IMR-90 (cell line): ENCODE data around the gene CNPY3. TPM values are rescaled to one million over a fixed set of nuclear protein-coding genes. Genes with fewer than 3 reads are reported as not detected.

Experiments used
- ATAC-seq: fragments of 200-7000 bp; cut with Tn5 transposase; 2 replicates; pipeline ENCODE4 v1.9.1; 2020; ENCODE audit warnings: low read depth, mild to moderate bottlenecking, moderate library complexity
- BruUV-seq: library from RNA; stranded (reverse); fragments of 400-500 nt; replicated peaks from 2 replicates; lab custom pipeline; 2021; lab: Mats Ljungman, UMichigan
- CTCF ChIA-PET: fragments of 300-600 bp; formaldehyde crosslinking; extraction: SDS; loops from one replicate; lab custom pipeline; 2021; ENCODE audit warnings: antibody characterized with exemption; lab: Yijun Ruan, JAX
- POLR2A ChIA-PET: fragments of 300-600 bp; sonication (Branson Sonifier 250); formaldehyde crosslinking; loops from one replicate; lab custom pipeline; 2022; ENCODE audit warnings: antibody characterized with exemption; ENCODE audit not compliant: unreplicated experiment; lab: Charles Lee
- DNase-seq: peaks from one replicate; pipeline ENCODE4 v3.0.0; 2013
- H2AFZ ChIP-seq: replicated peaks from 2 replicates; pipeline ENCODE3; 2013; ENCODE audit warnings: low read length, mild to moderate bottlenecking; ENCODE audit not compliant: poor library complexity
- H2AK5ac ChIP-seq: 2 replicates; pipeline ENCODE4 v1.6.1; 2013; ENCODE audit warnings: low read depth, low read length, inconsistent platforms
- H2AK9ac ChIP-seq: replicated peaks from 2 replicates; pipeline ENCODE3; 2013; ENCODE audit warnings: mild to moderate bottlenecking, low read depth, low read length, moderate library complexity; ENCODE audit not compliant: poor library complexity
- H2BK120ac ChIP-seq: 2 replicates; pipeline ENCODE4 v1.6.1; 2013; ENCODE audit warnings: low read depth, low read length, inconsistent platforms
- H2BK15ac ChIP-seq: 3 replicates; pipeline ENCODE4 v1.6.1; 2013; ENCODE audit warnings: low read depth, low read length, inconsistent platforms
- H2BK20ac ChIP-seq: 2 replicates; pipeline ENCODE4 v1.6.1; 2013; ENCODE audit warnings: low read depth, mild to moderate bottlenecking, inconsistent platforms, low read length, moderate library complexity
- H2BK5ac ChIP-seq: 2 replicates; pipeline ENCODE4 v1.6.1; 2013; ENCODE audit warnings: mild to moderate bottlenecking, low read depth, low read length, inconsistent platforms; ENCODE audit not compliant: poor library complexity, severe bottlenecking
- H3K14ac ChIP-seq: replicated peaks from 2 replicates; pipeline ENCODE4 v1.6.1; 2013; ENCODE audit warnings: low read depth, low read length, inconsistent platforms
- H3K18ac ChIP-seq: 2 replicates; pipeline ENCODE4 v1.6.1; 2013; ENCODE audit warnings: low read depth, low read length, control low read depth
- H3K23ac ChIP-seq: 2 replicates; pipeline ENCODE4 v1.6.1; 2013; ENCODE audit warnings: low read depth, low read length, inconsistent platforms
- H3K27ac ChIP-seq: 2 replicates; pipeline ENCODE4 v1.5.1; 2013; ENCODE audit warnings: mild to moderate bottlenecking, control low read depth, low read length; ENCODE audit not compliant: insufficient read depth
- H3K27me3 ChIP-seq: 2 replicates; pipeline ENCODE4 v1.6.1; 2013; ENCODE audit warnings: low read length; ENCODE audit not compliant: control insufficient read depth, insufficient read depth
- H3K36me3 ChIP-seq: 2 replicates; pipeline ENCODE4 v1.6.1; 2013; ENCODE audit warnings: low read length, mixed read lengths; ENCODE audit not compliant: control insufficient read depth, insufficient read depth
- H3K4ac ChIP-seq: 2 replicates; pipeline ENCODE4 v1.6.1; 2013; ENCODE audit warnings: low read depth, low read length, inconsistent platforms
- H3K4me1 ChIP-seq: 2 replicates; pipeline ENCODE4 v1.6.1; 2013; ENCODE audit warnings: low read length, mixed read lengths; ENCODE audit not compliant: control insufficient read depth, insufficient read depth
- H3K4me2 ChIP-seq: 2 replicates; pipeline ENCODE4 v1.6.1; 2013; ENCODE audit warnings: low read depth, mild to moderate bottlenecking, control low read depth, low read length, moderate library complexity
- H3K4me3 ChIP-seq: 2 replicates; pipeline ENCODE4 v1.5.1; 2013; ENCODE audit warnings: low read depth, mild to moderate bottlenecking, control low read depth, low read length, moderate library complexity; ENCODE audit not compliant: insufficient read depth
- H3K56ac ChIP-seq: 2 replicates; pipeline ENCODE4 v1.6.1; 2013; ENCODE audit warnings: low read length, inconsistent platforms; ENCODE audit not compliant: insufficient read depth; ENCODE audit errors: extremely low read depth
- H3K79me1 ChIP-seq, 2 experiments: 2 replicates each; pipeline ENCODE4 v1.6.1; 2013; ENCODE audit warnings: low read length in 2 of 2, inconsistent platforms in 1 of 2, low read depth in 1 of 2
- H3K9ac ChIP-seq: 2 replicates; pipeline ENCODE4 v1.6.1; 2013; ENCODE audit warnings: low read depth, low read length, control low read depth
- H3K9me1 ChIP-seq: 2 replicates; pipeline ENCODE4 v1.6.1; 2013; ENCODE audit warnings: low read length, inconsistent platforms; ENCODE audit not compliant: insufficient read depth
- H3K9me3 ChIP-seq: 2 replicates; pipeline ENCODE4 v1.6.1; 2013; ENCODE audit warnings: low read length; ENCODE audit not compliant: control insufficient read depth, insufficient read depth
- H4K20me1 ChIP-seq: 2 replicates; pipeline ENCODE4 v1.6.1; 2013; ENCODE audit warnings: low read length, inconsistent platforms; ENCODE audit not compliant: insufficient read depth
- H4K5ac ChIP-seq: 2 replicates; pipeline ENCODE4 v1.6.1; 2013; ENCODE audit warnings: mild to moderate bottlenecking, low read depth, low read length, control low read depth
- H4K8ac ChIP-seq, 2 experiments: 2 replicates each; pipeline ENCODE4 v1.6.1; 2013; ENCODE audit warnings: low read depth in 2 of 2, low read length in 2 of 2, control low read depth in 1 of 2, inconsistent platforms in 1 of 2
- H4K91ac ChIP-seq: 2 replicates; pipeline ENCODE4 v1.6.1; 2013; ENCODE audit warnings: low read depth, low read length, inconsistent platforms; ENCODE audit not compliant: insufficient read depth
- BHLHE40 ChIP-seq: fragments of 150-350 bp; IDR thresholded peaks from 2 replicates; pipeline ENCODE4 v1.6.1; 2016; ENCODE audit warnings: mild to moderate bottlenecking, low read depth, low read length
- CEBPB ChIP-seq: IDR thresholded peaks from 2 replicates; pipeline ENCODE4 v1.6.1; 2012; ENCODE audit warnings: low read depth, low read length, improper control_type of control experiment
- CHD1 ChIP-seq: IDR thresholded peaks from 2 replicates; pipeline ENCODE4 v1.6.1; 2012; ENCODE audit warnings: low read depth, low read length, improper control_type of control experiment
- CTCF ChIP-seq: conservative IDR thresholded peaks from 2 replicates; pipeline ENCODE4 v1.5.1; 2012; ENCODE audit warnings: mild to moderate bottlenecking, low read depth, low read length, improper control_type of control experiment
- ELK1 ChIP-seq: fragments of 150-350 bp; IDR thresholded peaks from 2 replicates; pipeline ENCODE4 v1.6.1; 2016; ENCODE audit warnings: low read depth, mild to moderate bottlenecking, low read length, moderate library complexity, borderline replicate concordance
- FOS ChIP-seq: fragments of 150-350 bp; IDR thresholded peaks from 2 replicates; pipeline ENCODE4 v1.6.1; 2016; ENCODE audit warnings: low read depth, low read length
- MAFK ChIP-seq: IDR thresholded peaks from 2 replicates; pipeline ENCODE4 v1.6.1; 2012; ENCODE audit warnings: low read depth, low read length, improper control_type of control experiment
- MAZ ChIP-seq: IDR thresholded peaks from 2 replicates; pipeline ENCODE4 v1.6.1; 2012; ENCODE audit warnings: low read depth, mild to moderate bottlenecking, low read length, improper control_type of control experiment, moderate library complexity, borderline replicate concordance
- MXI1 ChIP-seq: IDR thresholded peaks from 2 replicates; pipeline ENCODE4 v1.6.1; 2012; ENCODE audit warnings: low read depth, mild to moderate bottlenecking, low read length, moderate library complexity, borderline replicate concordance
- NFE2L2 ChIP-seq: fragments of 150-350 bp; IDR thresholded peaks from 2 replicates; pipeline ENCODE4 v1.6.1; 2016; ENCODE audit warnings: low read depth, mild to moderate bottlenecking, low read length
- POLR2A ChIP-seq: IDR thresholded peaks from 2 replicates; pipeline ENCODE4 v1.6.1; 2012; ENCODE audit warnings: mild to moderate bottlenecking, low read depth, low read length
- RAD21 ChIP-seq: IDR thresholded peaks from 2 replicates; pipeline ENCODE4 v1.6.1; 2012; ENCODE audit warnings: low read length, improper control_type of control experiment
- RCOR1 ChIP-seq: IDR thresholded peaks from 2 replicates; pipeline ENCODE4 v1.6.1; 2012; ENCODE audit warnings: mild to moderate bottlenecking, low read length, improper control_type of control experiment; ENCODE audit not compliant: insufficient replicate concordance
- RFX5 ChIP-seq: IDR thresholded peaks from 2 replicates; pipeline ENCODE4 v1.8.0; 2012; ENCODE audit warnings: low read depth, mild to moderate bottlenecking, low read length, moderate library complexity
- SMC3 ChIP-seq: fragments of 150-350 bp; IDR thresholded peaks from 2 replicates; pipeline ENCODE4 v1.6.1; 2016; ENCODE audit warnings: low read depth, mild to moderate bottlenecking, antibody characterized with exemption, low read length, moderate library complexity
- USF2 ChIP-seq: fragments of 150-350 bp; IDR thresholded peaks from 2 replicates; pipeline ENCODE4 v1.6.1; 2017; ENCODE audit warnings: mild to moderate bottlenecking, antibody characterized with exemption, low read length, low read depth
- WGBS, 2 experiments: methylation state at CpG; one replicate each; pipeline versions ENCODE4 v1.1.5 to v1.1.7; 2013; ENCODE audit warnings: missing lambda C conversion rate in 2 of 2; ENCODE audit not compliant: insufficient read length in 1 of 2; ENCODE audit errors: extremely low coverage in 2 of 2; 5-methylcytosine and 5-hydroxymethylcytosine counted together
- dilution Hi-C: fragments of 300-500 bp; cut with HindIII; formaldehyde crosslinking; loops from one replicate; pipeline ENCODE4 v1.14.3; 2018; ENCODE audit warnings: low sequenced_read_pairs; ENCODE audit not compliant: unreplicated experiment
- in situ Hi-C: fragments of 300-500 bp; cut with MboI; formaldehyde crosslinking; loops from 3 replicates; pipeline ENCODE4 v1.14.3; 2019; ENCODE audit warnings: low sequenced_read_pairs, inconsistent platforms, mixed read lengths
- intact Hi-C: fragments of 100-400 bp; cut with micrococcal nuclease; formaldehyde crosslinking; loops from 2 replicates; pipeline ENCODE4 v1.10.0; 2022
- polyA plus RNA-seq, 3 experiments: library from polyadenylated mRNA; depleted of rRNA; stranded (reverse); fragments of >200 nt; gene quantifications; 2 replicates each; pipeline ENCODE4 v1.2.3, GENCODE V29; 2012; ENCODE audit warnings: low replicate concordance in 1 of 3
- total RNA-seq: library from RNA; depleted of rRNA; stranded (reverse); fragments of >200 nt; gene quantifications from 2 replicates; pipeline ENCODE4 v1.2.3, GENCODE V29; 2012

Gene CNPY3
- total and polyA plus RNA-seq, 2 of the 4 experiments (the other 2 are of a cell fraction): 13.3 to 39.2 TPM

- in situ Hi-C loops (loop anchor here (25.0 kb wide), 1 partner anchor 812 kb away; no protein-coding TSS in a partner anchor), dilution Hi-C loops (no loop called here), intact Hi-C loops (loop anchor here (1.0 to 10.0 kb wide), 2 partner anchors 238 to 824 kb away; no protein-coding TSS in a partner anchor)
- BruUV-seq: no TSS peak
- Histone ChIP-seq H3K23ac (no peak overlapping the region), H3K9ac (no peak overlapping the region), H4K20me1 (no peaks in the 10 kb centered on the region), H3K9me1 (no peaks in the 10 kb centered on the region), H2BK120ac (no peak overlapping the region), H2BK20ac (no peak overlapping the region), H3K56ac (no peak overlapping the region), H3K27ac (no peak overlapping the region), H2AFZ (no peak overlapping the region), H2BK15ac (no peak overlapping the region), H2AK9ac (no peak overlapping the region), H3K36me3 (no peaks in the 10 kb centered on the region), H2AK5ac (no peak overlapping the region), H3K4me1 (peaks cover 3% of the 10 kb centered on the region; the same call in 1 of the 2 replicates), H3K4me2 (no peak overlapping the region), H3K14ac (no peak overlapping the region), H4K5ac (no peak overlapping the region), H2BK5ac (no peak overlapping the region), H4K8ac (no peak overlapping the region), H3K4ac (no peak overlapping the region), H3K18ac (no peak overlapping the region), H3K9me3 (no peaks in the 10 kb centered on the region), H3K27me3 (no peaks in the 10 kb centered on the region), H3K4me3 (no peak overlapping the region), H4K91ac (no peak overlapping the region), H3K79me1 (no peaks in the 10 kb centered on the region)
- WGBS, 2 experiments: no CpG with 5 or more reads among the region's 10 CpGs
- peak; percentile 63 for DNase-seq
- TF ChIP-seq NFE2L2 (no peak), ELK1 (no peak), MAZ (no peak), RFX5 (no peak), CEBPB (no peak), MAFK (no peak), FOS (no peak), RAD21 (peak; percentile 72), MXI1 (no peak), POLR2A (no peak), BHLHE40 (no peak), CTCF (peak; percentile 68), SMC3 (peak; percentile 64), RCOR1 (no peak), CHD1 (no peak), USF2 (no peak)
- ChIA-PET POLR2A (no interaction called here), CTCF (interaction anchor here (0.6 kb wide), 1 partner anchor 268 kb away, joined by 4 read pairs; no protein-coding TSS in a partner anchor)
- no peak for ATAC-seq
Observed at GRCh38 chr6:42898891-42899361, 30.4 kb upstream of the CNPY3 start.
